H1 (cell line): Measurements from ENCODE around the gene ASXL3. TPM values are rescaled to one million over a fixed set of nuclear protein-coding genes. Genes with fewer than 3 reads are reported as not detected.

Experiments
- CTCF ChIA-PET: fragments of 300-600 bp; sonication (Branson Sonifier 250); formaldehyde crosslinking; loops from one replicate; lab custom pipeline; 2021; ENCODE audit not compliant: partially characterized antibody; lab: Charles Lee
- POLR2A ChIA-PET: fragments of 300-600 bp; sonication (Branson Sonifier 250); formaldehyde crosslinking; loops from one replicate; lab custom pipeline; 2021; ENCODE audit warnings: inconsistent platforms; ENCODE audit not compliant: partially characterized antibody; lab: Charles Lee
- DNase-seq, 2 experiments: peaks; one replicate each; pipeline versions ENCODE4 v3.0.0 to v3.0.0-alpha.2; 2010 to 2022; ENCODE audit warnings: low spot score in 2 of 2, low read depth in 1 of 2, mixed read lengths in 1 of 2
- FAIRE-seq: peaks from 2 replicates; lab custom pipeline; 2011; peaks lifted over from hg19 to GRCh38; lab: Jason Lieb, UNC
- H2AFZ ChIP-seq: 2 replicates; pipeline ENCODE4 v1.8.1; 2012; ENCODE audit warnings: low read length, inconsistent platforms
- H2AK5ac ChIP-seq: 2 replicates; pipeline ENCODE4 v1.6.1; 2013; ENCODE audit warnings: low read depth, low read length
- H2BK120ac ChIP-seq: replicated peaks from 2 replicates; pipeline ENCODE3; 2013; ENCODE audit warnings: low read depth, low read length, inconsistent platforms
- H2BK12ac ChIP-seq: 2 replicates; pipeline ENCODE4 v1.6.1; 2013; ENCODE audit warnings: low read depth, low read length
- H2BK15ac ChIP-seq: 2 replicates; pipeline ENCODE4 v1.6.1; 2013; ENCODE audit warnings: low read length
- H2BK20ac ChIP-seq: 2 replicates; pipeline ENCODE4 v1.6.1; 2013; ENCODE audit warnings: low read length
- H2BK5ac ChIP-seq: 2 replicates; pipeline ENCODE4 v1.6.1; 2013; ENCODE audit warnings: low read depth, low read length
- H3K14ac ChIP-seq: 2 replicates; pipeline ENCODE4 v1.6.1; 2013; ENCODE audit warnings: inconsistent platforms; ENCODE audit not compliant: insufficient read length
- H3K18ac ChIP-seq: 2 replicates; pipeline ENCODE4 v1.6.1; 2013; ENCODE audit warnings: low read length; ENCODE audit errors: extremely low read depth
- H3K23ac ChIP-seq: 2 replicates; pipeline ENCODE4 v1.6.1; 2013; ENCODE audit warnings: inconsistent platforms; ENCODE audit not compliant: insufficient read length
- H3K23me2 ChIP-seq: 2 replicates; pipeline ENCODE4 v1.6.1; 2013; ENCODE audit warnings: low read depth, low read length
- H3K27ac ChIP-seq: 2 replicates; pipeline ENCODE4 v1.6.1; 2011; ENCODE audit warnings: low read depth, low read length, inconsistent platforms
- H3K27me3 ChIP-seq, 4 experiments: replicated peaks in 1 of 4; 1 replicate in 1 of 4; 2 replicates in 3 of 4; pipeline versions ENCODE4 v1.6.1 to v1.8.1; 2011 to 2013; ENCODE audit warnings: low read length in 3 of 4, mild to moderate bottlenecking in 3 of 4, inconsistent platforms in 2 of 4, mixed read lengths in 2 of 4, moderate library complexity in 1 of 4; ENCODE audit not compliant: control insufficient read depth in 3 of 4, insufficient read depth in 3 of 4; ENCODE audit errors: extremely low read depth in 1 of 4
- H3K36me3 ChIP-seq, 4 experiments: 2 replicates each; pipeline versions ENCODE4 v1.6.1 to v1.8.1; 2011 to 2013; ENCODE audit warnings: mild to moderate bottlenecking in 4 of 4, low read length in 3 of 4, moderate library complexity in 2 of 4, control low read depth in 1 of 4, inconsistent platforms in 1 of 4; ENCODE audit not compliant: insufficient read depth in 4 of 4, control insufficient read depth in 2 of 4
- H3K4ac ChIP-seq: replicated peaks from 2 replicates; pipeline ENCODE3; 2013; ENCODE audit warnings: low read length, low read depth, mixed read lengths, inconsistent platforms; ENCODE audit not compliant: insufficient read length
- H3K4me1 ChIP-seq, 4 experiments: replicated peaks in 1 of 4; 1 replicate in 1 of 4; 2 replicates in 3 of 4; pipeline versions ENCODE4 v1.6.1 to v1.8.1; 2011 to 2013; ENCODE audit warnings: low read length in 3 of 4, inconsistent platforms in 2 of 4, mixed read lengths in 1 of 4; ENCODE audit not compliant: insufficient read depth in 4 of 4, control insufficient read depth in 3 of 4
- H3K4me2 ChIP-seq, 2 experiments: 2 replicates each; pipeline versions ENCODE4 v1.6.1 to v1.8.1; 2011 to 2013; ENCODE audit warnings: low read depth in 2 of 2, low read length in 2 of 2, control low read depth in 1 of 2, inconsistent platforms in 1 of 2, mild to moderate bottlenecking in 1 of 2; ENCODE audit not compliant: insufficient read depth in 1 of 2
- H3K4me3 ChIP-seq, 4 experiments: fragments of 200-600, 300-600 bp in 1 of 4; sonication (generic), shearing (Covaris generic), sonication (Bioruptor Twin) in 1 of 4; 2 replicates each; pipeline versions ENCODE4 v1.5.1 to v1.8.1; 2011 to 2016; ENCODE audit warnings: low read length in 4 of 4, low read depth in 3 of 4, control low read depth in 2 of 4, inconsistent platforms in 2 of 4, mild to moderate bottlenecking in 2 of 4, mixed read lengths in 1 of 4, moderate library complexity in 1 of 4; ENCODE audit not compliant: insufficient read depth in 2 of 4; ENCODE audit errors: extremely low read depth in 1 of 4
- H3K56ac ChIP-seq: replicated peaks from 2 replicates; pipeline ENCODE3; 2013; ENCODE audit warnings: low read depth, mild to moderate bottlenecking, mixed read lengths, low read length, inconsistent platforms; ENCODE audit not compliant: insufficient read length
- H3K79me1 ChIP-seq: 2 replicates; pipeline ENCODE4 v1.6.1; 2013; ENCODE audit warnings: low read depth, low read length, control low read depth
- H3K79me2 ChIP-seq, 2 experiments: 2 replicates each; pipeline versions ENCODE4 v1.6.1 to v1.8.1; 2012 to 2013; ENCODE audit warnings: low read length in 2 of 2, mild to moderate bottlenecking in 2 of 2, inconsistent platforms in 1 of 2; ENCODE audit not compliant: insufficient read depth in 2 of 2, control insufficient read depth in 1 of 2
- H3K9ac ChIP-seq, 4 experiments: replicated peaks in 1 of 4; 1 replicate in 1 of 4; 2 replicates in 3 of 4; pipeline versions ENCODE4 v1.6.1 to v1.8.1; 2011 to 2013; ENCODE audit warnings: low read depth in 3 of 4, low read length in 3 of 4, control low read depth in 2 of 4, mild to moderate bottlenecking in 2 of 4, moderate library complexity in 2 of 4, inconsistent platforms in 1 of 4; ENCODE audit errors: extremely low read depth in 1 of 4
- H3K9me3 ChIP-seq, 2 experiments: 2 replicates each; pipeline versions ENCODE4 v1.6.1 to v1.8.1; 2012 to 2013; ENCODE audit warnings: mild to moderate bottlenecking in 2 of 2, moderate library complexity in 2 of 2, control low read depth in 1 of 2, inconsistent platforms in 1 of 2, low read depth in 1 of 2, low read length in 1 of 2, mixed read lengths in 1 of 2; ENCODE audit not compliant: insufficient read depth in 2 of 2
- H4K20me1 ChIP-seq, 2 experiments: replicated peaks in 1 of 2; 2 replicates each; pipeline versions ENCODE3 to v1.8.1; 2011 to 2013; ENCODE audit warnings: inconsistent platforms in 2 of 2, low read length in 2 of 2, mild to moderate bottlenecking in 1 of 2; ENCODE audit not compliant: insufficient read depth in 2 of 2, control insufficient read depth in 1 of 2
- H4K5ac ChIP-seq: 2 replicates; pipeline ENCODE4 v1.6.1; 2013; ENCODE audit warnings: low read length, low read depth, mixed read lengths, inconsistent platforms; ENCODE audit not compliant: insufficient read length
- H4K8ac ChIP-seq: 2 replicates; pipeline ENCODE4 v1.8.0; 2013; ENCODE audit warnings: mild to moderate bottlenecking, moderate library complexity, low read length, inconsistent platforms; ENCODE audit not compliant: insufficient read depth; ENCODE audit errors: extremely low read depth
- H4K91ac ChIP-seq: replicated peaks from 2 replicates; pipeline ENCODE3; 2013; ENCODE audit warnings: low read length, mixed read lengths, inconsistent platforms; ENCODE audit not compliant: insufficient read length
- ASH2L ChIP-seq: fragments of 200-600, 300-600 bp; sonication (generic); IDR thresholded peaks from one replicate; pipeline ENCODE4 v1.7.1; 2017; ENCODE audit warnings: low read length
- BCL11A ChIP-seq, 2 experiments: IDR thresholded peaks; one replicate each; pipeline ENCODE4 v1.6.1; 2011; ENCODE audit warnings: low read depth in 2 of 2, low read length in 2 of 2, mild to moderate bottlenecking in 2 of 2
- E2F6 ChIP-seq: IDR thresholded peaks from 2 replicates; pipeline ENCODE4 v1.6.1; 2012; ENCODE audit warnings: inconsistent platforms
- GABPA ChIP-seq: IDR thresholded peaks from 2 replicates; pipeline ENCODE4 v1.6.1; 2011; ENCODE audit warnings: mild to moderate bottlenecking, low read length, moderate library complexity, borderline replicate concordance; ENCODE audit not compliant: insufficient read depth
- GTF2F1 ChIP-seq: IDR thresholded peaks from 2 replicates; pipeline ENCODE4 v1.6.1; 2012; ENCODE audit warnings: low read depth, low read length, improper control_type of control experiment, borderline replicate concordance
- HDAC2 ChIP-seq, 2 experiments: fragments of 300-600 bp in 1 of 2; sonication (generic) in 1 of 2; IDR thresholded peaks; 2 replicates each; pipeline ENCODE4 v1.6.1; 2011 to 2012; ENCODE audit warnings: low read depth in 2 of 2, low read length in 2 of 2, mild to moderate bottlenecking in 2 of 2, moderate library complexity in 2 of 2, borderline replicate concordance in 1 of 2, inconsistent platforms in 1 of 2
- SAP30 ChIP-seq: fragments of 300-600 bp; sonication (generic); IDR thresholded peaks from 2 replicates; pipeline ENCODE4 v1.7.1; 2012; ENCODE audit warnings: low read length, moderate library complexity, mild to moderate bottlenecking, inconsistent platforms; ENCODE audit not compliant: insufficient read depth, insufficient replicate concordance
- SP1 ChIP-seq: IDR thresholded peaks from 2 replicates; pipeline ENCODE4 v1.6.1; 2011; ENCODE audit warnings: low read depth, low read length
- SUZ12 ChIP-seq: fragments of 200-600 bp; sonication (generic); IDR thresholded peaks from 2 replicates; pipeline ENCODE4 v1.6.1; 2012; ENCODE audit warnings: mild to moderate bottlenecking, inconsistent platforms, low read length, moderate library complexity, mixed read lengths
- TBP ChIP-seq: IDR thresholded peaks from 2 replicates; pipeline ENCODE4 v1.6.1; 2011; ENCODE audit warnings: low read depth, low read length, improper control_type of control experiment
- polyA plus RNA-seq, 7 experiments: library from polyadenylated mRNA; depleted of rRNA in 3 of 7; stranded (reverse) in 5 of 7; unstranded in 2 of 7; fragments of >200 nt in 5 of 7; fragments of 200-250 nt in 2 of 7; gene quantifications; 1 replicate in 5 of 7; 2 replicates in 1 of 7; 4 replicates in 1 of 7; pipeline versions ENCODE4 v1.2.1 to v1.2.3, GENCODE V29; 2011 to 2013; ENCODE audit warnings: missing spikeins in 2 of 7, mixed read lengths in 2 of 7
- total RNA-seq: library from RNA; stranded (reverse); fragmentation: NEBNext Ultra II Directional; extraction: Animal tissue kit (Norgen Biotek cat#: 25700); gene quantifications from 2 replicates; pipeline ENCODE4 v1.2.1, GENCODE V29; 2021
- TF ChIP-seq, protein P1 (sequence below), 3 experiments: IDR thresholded peaks; 1 replicate in 2 of 3; 2 replicates in 1 of 3; pipeline versions ENCODE4 v1.5.1 to v1.6.1; 2011; ENCODE audit warnings: low read length in 3 of 3, mild to moderate bottlenecking in 3 of 3, inconsistent platforms in 2 of 3, low read depth in 1 of 3, moderate library complexity in 1 of 3; ENCODE audit not compliant: insufficient read depth in 1 of 3; ENCODE audit errors: control extremely low read depth in 1 of 3

ASXL3 gene
- total and polyA plus RNA-seq, 2 of the 8 experiments (the other 6 are each of a cell fraction or from before 2014, with no cell fraction given), result 0.08 to 1.3 TPM

DNA sequence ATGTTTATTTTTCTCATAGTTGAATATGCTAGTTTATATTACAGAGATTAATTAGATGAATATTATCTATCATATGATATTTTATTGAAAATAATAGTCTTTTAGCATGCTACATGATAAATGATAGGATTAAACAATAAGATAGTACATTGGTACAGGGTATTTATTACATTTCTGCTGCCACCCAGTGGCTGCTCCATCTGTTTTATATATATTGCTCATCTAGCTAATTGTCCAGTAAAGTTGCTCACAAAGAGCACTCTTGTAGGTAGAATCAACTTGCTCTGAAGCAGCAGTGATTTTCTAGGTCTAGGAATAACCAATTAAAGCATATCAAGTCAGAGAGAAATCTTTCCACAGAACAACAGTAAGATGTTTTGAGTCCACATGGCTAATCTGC lies 183.3 kb downstream of the ASXL3 start:
- no peak overlapping the region for H3K9ac ChIP-seq
- no peak overlapping the region for H2BK120ac ChIP-seq
- H3K9me3 ChIP-seq, result no peaks in the 10 kb centered on the region
- H3K4ac ChIP-seq, result no peak overlapping the region
- ChIA-PET CTCF (interaction anchor here (0.8 to 1.4 kb wide), 6 partner anchors 9 to 532 kb away, joined by 3 to 4 read pairs (median 3); no protein-coding TSS in a partner anchor), POLR2A (no interaction called here)
- H3K14ac ChIP-seq, result no peak overlapping the region
- no peak overlapping the region for H3K18ac ChIP-seq
- H2BK20ac ChIP-seq, result no peak overlapping the region
- H3K4me2 ChIP-seq, result no peak overlapping the region
- H3K23me2 ChIP-seq, result no peaks in the 10 kb centered on the region
- H3K36me3 ChIP-seq, result no peaks in the 10 kb centered on the region
- no peaks in the 10 kb centered on the region for H3K79me2 ChIP-seq
- H3K27me3 ChIP-seq, result no peaks in the 10 kb centered on the region
- H4K8ac ChIP-seq, result no peak overlapping the region
- H2AFZ ChIP-seq, result no peak overlapping the region
- H2BK15ac ChIP-seq, result no peak overlapping the region
- no peak overlapping the region for H2AK5ac ChIP-seq
- H3K23ac ChIP-seq, result no peak overlapping the region
- no peak overlapping the region for H4K5ac ChIP-seq
- DNase-seq (no peak), FAIRE-seq (no peak)
- H4K20me1 ChIP-seq, result no peaks in the 10 kb centered on the region
- H3K4me1 ChIP-seq, result no peaks in the 10 kb centered on the region
- H3K79me1 ChIP-seq, result no peaks in the 10 kb centered on the region
- no peak overlapping the region for H3K27ac ChIP-seq
- no peak overlapping the region for H2BK12ac ChIP-seq
- H4K91ac ChIP-seq, result no peak overlapping the region
- no peak overlapping the region for H3K56ac ChIP-seq
- H3K4me3 ChIP-seq, result no peak overlapping the region
- no peak overlapping the region for H2BK5ac ChIP-seq
- TF ChIP-seq GABPA (no peak), ASH2L (no peak), HDAC2 (IDR thresholded peaks at IDR 0.05; ENCODE audit: borderline replicate concordance in 1 of 2, low read depth in 2 of 2, low read length in 2 of 2) (no peak), TBP (no peak), BCL11A (IDR thresholded peaks at IDR 0.05; ENCODE audit: low read depth in 2 of 2, low read length in 2 of 2) (no peak), GTF2F1 (no peak), SP1 (no peak), SUZ12 (no peak), E2F6 (no peak), SAP30 (no peak)
- TF ChIP-seq, protein P1, sequence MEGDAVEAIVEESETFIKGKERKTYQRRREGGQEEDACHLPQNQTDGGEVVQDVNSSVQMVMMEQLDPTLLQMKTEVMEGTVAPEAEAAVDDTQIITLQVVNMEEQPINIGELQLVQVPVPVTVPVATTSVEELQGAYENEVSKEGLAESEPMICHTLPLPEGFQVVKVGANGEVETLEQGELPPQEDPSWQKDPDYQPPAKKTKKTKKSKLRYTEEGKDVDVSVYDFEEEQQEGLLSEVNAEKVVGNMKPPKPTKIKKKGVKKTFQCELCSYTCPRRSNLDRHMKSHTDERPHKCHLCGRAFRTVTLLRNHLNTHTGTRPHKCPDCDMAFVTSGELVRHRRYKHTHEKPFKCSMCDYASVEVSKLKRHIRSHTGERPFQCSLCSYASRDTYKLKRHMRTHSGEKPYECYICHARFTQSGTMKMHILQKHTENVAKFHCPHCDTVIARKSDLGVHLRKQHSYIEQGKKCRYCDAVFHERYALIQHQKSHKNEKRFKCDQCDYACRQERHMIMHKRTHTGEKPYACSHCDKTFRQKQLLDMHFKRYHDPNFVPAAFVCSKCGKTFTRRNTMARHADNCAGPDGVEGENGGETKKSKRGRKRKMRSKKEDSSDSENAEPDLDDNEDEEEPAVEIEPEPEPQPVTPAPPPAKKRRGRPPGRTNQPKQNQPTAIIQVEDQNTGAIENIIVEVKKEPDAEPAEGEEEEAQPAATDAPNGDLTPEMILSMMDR (IDR thresholded peaks at IDR 0.05; ENCODE audit: control extremely low read depth in 1 of 3, insufficient read depth in 1 of 3, low read depth in 1 of 3, low read length in 3 of 3), result peak in 1 of 3 experiments; percentile 20; a peak in 1 of 4 replicates
